ENCODE measurements around the gene PUSL1. TPM values are rescaled to one million over a fixed set of nuclear protein-coding genes. Genes with fewer than 3 reads are reported as not detected.

The PUSL1 gene
- total and polyA plus RNA-seq, 2 donors from 2014 or later = 12.6 to 13.9 TPM

- intact Hi-C loops (cut with DNase I) = no loop called here
- Histone ChIP-seq H3K4me3 (ENCODE audit: low read length in 3 of 3) (peak within 1 kb of the TSS; percentile 53 to 82 (median 60)), H3K27ac (ENCODE audit: low read depth in 2 of 2, low read length in 2 of 2) (peak within 1 kb of the TSS; percentile 89), H3K4me1 (ENCODE audit: control insufficient read depth in 2 of 3, insufficient read depth in 2 of 3, low read depth in 1 of 3, low read length in 3 of 3) (peaks cover 0 to 23% (median 11%) of the 10 kb centered on the region in 3 donors), H3K27me3 (ENCODE audit: control insufficient read depth, insufficient read depth, low read length) (no peaks in the 10 kb centered on the region), H3K9ac (ENCODE audit: low read length in 3 of 3) (peak within 1 kb of the TSS; percentile 29 to 85 (median 44)), H3K9me3 (ENCODE audit: control insufficient read depth in 2 of 3, insufficient read depth in 1 of 3, low read length in 3 of 3) (no peaks in the 10 kb centered on the region), H3K36me3 (ENCODE audit: control insufficient read depth in 2 of 3, insufficient read depth in 3 of 3, low read length in 3 of 3) (peaks cover 0 to 2% (median 0%) of the 10 kb centered on the region in 3 donors)
- TF ChIP-seq, protein P1, sequence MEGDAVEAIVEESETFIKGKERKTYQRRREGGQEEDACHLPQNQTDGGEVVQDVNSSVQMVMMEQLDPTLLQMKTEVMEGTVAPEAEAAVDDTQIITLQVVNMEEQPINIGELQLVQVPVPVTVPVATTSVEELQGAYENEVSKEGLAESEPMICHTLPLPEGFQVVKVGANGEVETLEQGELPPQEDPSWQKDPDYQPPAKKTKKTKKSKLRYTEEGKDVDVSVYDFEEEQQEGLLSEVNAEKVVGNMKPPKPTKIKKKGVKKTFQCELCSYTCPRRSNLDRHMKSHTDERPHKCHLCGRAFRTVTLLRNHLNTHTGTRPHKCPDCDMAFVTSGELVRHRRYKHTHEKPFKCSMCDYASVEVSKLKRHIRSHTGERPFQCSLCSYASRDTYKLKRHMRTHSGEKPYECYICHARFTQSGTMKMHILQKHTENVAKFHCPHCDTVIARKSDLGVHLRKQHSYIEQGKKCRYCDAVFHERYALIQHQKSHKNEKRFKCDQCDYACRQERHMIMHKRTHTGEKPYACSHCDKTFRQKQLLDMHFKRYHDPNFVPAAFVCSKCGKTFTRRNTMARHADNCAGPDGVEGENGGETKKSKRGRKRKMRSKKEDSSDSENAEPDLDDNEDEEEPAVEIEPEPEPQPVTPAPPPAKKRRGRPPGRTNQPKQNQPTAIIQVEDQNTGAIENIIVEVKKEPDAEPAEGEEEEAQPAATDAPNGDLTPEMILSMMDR (IDR thresholded peaks at IDR 0.05; ENCODE audit: borderline replicate concordance, extremely low read depth, insufficient read depth) = no peak
- peak; percentile 92 to 99 (median 96) for DNase-seq
- FAIRE-seq = no peak
Observed at GRCh38 chr1:1324524-1325287, 16.3 kb downstream of the PUSL1 start, which contains the start of the genes CPTP and INTS11. CPTP (plus strand) TSS chr1:1324802; CDS start chr1:1326911, 2,109 bp downstream. INTS11 (minus strand) TSS chr1:1324660; CDS start chr1:1324608, 52 bp downstream.

DNA sequence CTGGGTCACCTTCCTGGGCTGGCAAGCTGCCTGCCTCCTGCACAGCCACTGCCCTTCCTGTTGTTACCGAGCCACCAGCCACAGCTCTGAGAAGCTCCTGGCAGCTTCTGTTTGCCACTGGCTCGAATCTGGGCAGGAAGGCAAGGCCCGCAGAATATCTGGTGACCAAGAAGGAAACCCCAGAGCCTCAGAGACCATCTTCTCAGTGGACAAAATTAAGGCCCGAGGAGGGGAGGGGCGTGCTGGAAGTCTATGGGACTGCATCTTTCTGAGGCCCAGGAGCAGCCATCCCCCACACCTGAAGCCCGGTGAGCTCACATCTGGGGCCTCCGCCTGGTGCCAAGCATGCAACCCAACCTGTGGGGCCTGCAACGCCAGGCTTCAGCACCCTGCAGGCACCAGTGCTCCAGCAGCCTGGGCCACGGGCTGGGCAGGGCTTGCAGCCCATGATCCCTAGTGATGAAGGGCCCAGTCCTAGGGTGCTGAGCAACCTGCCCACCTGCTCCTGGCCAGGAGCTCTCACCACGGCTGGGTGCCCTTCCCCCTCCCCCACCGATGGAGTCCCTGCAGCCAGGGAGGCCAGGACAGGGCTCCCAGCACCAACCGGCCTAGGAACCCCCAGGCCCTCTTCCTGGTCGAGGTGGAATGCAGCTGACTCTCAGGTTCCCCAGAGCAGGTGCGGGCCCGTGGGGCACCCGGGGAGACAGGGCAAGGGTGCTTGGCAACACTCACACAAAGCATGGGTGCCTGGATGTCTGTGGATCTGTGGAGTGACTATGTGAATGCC, 17.1 kb downstream of the PUSL1 start:
- H3K4me1 ChIP-seq (ENCODE audit: control insufficient read depth in 2 of 3, insufficient read depth in 2 of 3, low read depth in 1 of 3, low read length in 3 of 3) = peaks cover 0 to 23% (median 11%) of the 10 kb centered on the region in 3 donors
- H3K9me3 ChIP-seq (ENCODE audit: control insufficient read depth in 2 of 3, insufficient read depth in 1 of 3, low read length in 3 of 3) = peaks cover 0 to 1% (median 0%) of the 10 kb centered on the region in 3 donors
- intact Hi-C loops (cut with DNase I) = no loop called here
- H3K27me3 ChIP-seq (ENCODE audit: control insufficient read depth, insufficient read depth, low read length) = no peaks in the 10 kb centered on the region
- FAIRE-seq (no peak), DNase-seq (no peak)
- peak overlapping the region; percentile 29 to 85 (median 44) for H3K9ac ChIP-seq (ENCODE audit: low read length in 3 of 3)
- TF ChIP-seq, protein P1 (IDR thresholded peaks at IDR 0.05; ENCODE audit: borderline replicate concordance, extremely low read depth, insufficient read depth) = no peak
- H3K36me3 ChIP-seq (ENCODE audit: control insufficient read depth in 2 of 3, insufficient read depth in 3 of 3, low read length in 3 of 3) = peaks cover 0 to 2% (median 0%) of the 10 kb centered on the region in 3 donors
- peak overlapping the region; percentile 89 for H3K27ac ChIP-seq (ENCODE audit: low read depth in 2 of 2, low read length in 2 of 2)
- H3K4me3 ChIP-seq (ENCODE audit: low read length in 3 of 3) = peak overlapping the region; percentile 53 to 82 (median 60)

DNA sequence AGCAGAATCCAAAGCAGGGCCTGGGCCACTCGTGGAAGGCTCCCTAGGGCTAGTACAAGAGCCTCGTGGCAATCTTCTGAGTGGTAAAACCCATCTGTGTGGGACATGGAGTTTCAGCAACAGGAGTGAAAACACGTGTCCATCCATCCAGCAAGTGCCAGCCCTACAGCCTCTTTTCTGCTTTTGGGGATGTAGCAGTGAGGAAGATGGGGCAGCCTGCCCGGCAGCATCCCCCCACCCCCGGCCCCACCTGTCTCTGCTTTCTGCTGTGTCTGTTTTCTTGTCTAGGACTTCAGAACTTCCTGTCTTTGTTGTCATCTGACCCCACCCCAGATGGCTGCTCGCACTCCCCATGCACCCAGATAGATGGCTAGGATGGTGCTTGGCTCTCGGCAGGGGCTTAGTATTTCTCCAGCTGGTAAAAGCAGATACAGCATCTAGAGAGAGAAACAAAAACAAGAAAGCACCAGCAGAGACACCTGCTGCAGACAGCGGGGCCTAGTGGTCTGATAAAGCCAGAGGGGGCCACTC, 17.7 kb downstream of the PUSL1 start:
- peaks cover 0 to 23% (median 11%) of the 10 kb centered on the region in 3 donors for H3K4me1 ChIP-seq (ENCODE audit: control insufficient read depth in 2 of 3, insufficient read depth in 2 of 3, low read depth in 1 of 3, low read length in 3 of 3)
- no peak for DNase-seq
- peak overlapping the region in 1 of 3 donors; percentile 85 for H3K9ac ChIP-seq (ENCODE audit: low read length in 3 of 3)
- H3K9me3 ChIP-seq (ENCODE audit: control insufficient read depth in 2 of 3, insufficient read depth in 1 of 3, low read length in 3 of 3) = peaks cover 0 to 1% (median 0%) of the 10 kb centered on the region in 3 donors
- H3K36me3 ChIP-seq (ENCODE audit: control insufficient read depth in 2 of 3, insufficient read depth in 3 of 3, low read length in 3 of 3) = peaks cover 0 to 2% (median 0%) of the 10 kb centered on the region in 3 donors
- FAIRE-seq = no peak
- H3K27me3 ChIP-seq (ENCODE audit: control insufficient read depth, insufficient read depth, low read length) = no peaks in the 10 kb centered on the region
- H3K27ac ChIP-seq (ENCODE audit: low read depth in 2 of 2, low read length in 2 of 2) = no peak overlapping the region
- H3K4me3 ChIP-seq (ENCODE audit: low read length in 3 of 3) = peak overlapping the region in 2 of 3 donors; percentile 2 to 82
- intact Hi-C loops (cut with DNase I) = no loop called here
- TF ChIP-seq, protein P1 (IDR thresholded peaks at IDR 0.05; ENCODE audit: borderline replicate concordance, extremely low read depth, insufficient read depth) = no peak

Measured in kidney (tissue), 14 donors.